Mucosa of stomach (tissue), 1 donor: Measurements from ENCODE around the gene GP1BB.

ENCODE experiments used
- H3K27me3 ChIP-seq: one replicate; pipeline ENCODE4 v1.7.0; 2013; ENCODE audit warnings: mild to moderate bottlenecking, low read length; ENCODE audit not compliant: control insufficient read depth, insufficient read depth
- H3K36me3 ChIP-seq: one replicate; pipeline ENCODE4 v1.7.0; 2013; ENCODE audit warnings: low read length; ENCODE audit not compliant: control insufficient read depth, insufficient read depth
- H3K4me1 ChIP-seq: one replicate; pipeline ENCODE4 v1.7.0; 2013; ENCODE audit warnings: mild to moderate bottlenecking, low read length; ENCODE audit not compliant: control insufficient read depth, insufficient read depth
- H3K4me3 ChIP-seq: one replicate; pipeline ENCODE4 v1.7.0; 2013; ENCODE audit warnings: low read length
- H3K9ac ChIP-seq: one replicate; pipeline ENCODE4 v1.7.0; 2013; ENCODE audit warnings: mild to moderate bottlenecking, low read length, moderate library complexity
- H3K9me3 ChIP-seq: one replicate; pipeline ENCODE4 v1.7.0; 2013; ENCODE audit warnings: mild to moderate bottlenecking, low read length, moderate library complexity; ENCODE audit not compliant: control insufficient read depth
- donor health status: Pancreatic carcinoma.

Gene GP1BB

GRCh38 chr22:19734837-19735382 is 11.6 kb downstream of the GP1BB start:
- Histone ChIP-seq H3K36me3 (no peaks in the 10 kb centered on the region), H3K27me3 (peaks cover 25% of the 10 kb centered on the region)

DNA sequence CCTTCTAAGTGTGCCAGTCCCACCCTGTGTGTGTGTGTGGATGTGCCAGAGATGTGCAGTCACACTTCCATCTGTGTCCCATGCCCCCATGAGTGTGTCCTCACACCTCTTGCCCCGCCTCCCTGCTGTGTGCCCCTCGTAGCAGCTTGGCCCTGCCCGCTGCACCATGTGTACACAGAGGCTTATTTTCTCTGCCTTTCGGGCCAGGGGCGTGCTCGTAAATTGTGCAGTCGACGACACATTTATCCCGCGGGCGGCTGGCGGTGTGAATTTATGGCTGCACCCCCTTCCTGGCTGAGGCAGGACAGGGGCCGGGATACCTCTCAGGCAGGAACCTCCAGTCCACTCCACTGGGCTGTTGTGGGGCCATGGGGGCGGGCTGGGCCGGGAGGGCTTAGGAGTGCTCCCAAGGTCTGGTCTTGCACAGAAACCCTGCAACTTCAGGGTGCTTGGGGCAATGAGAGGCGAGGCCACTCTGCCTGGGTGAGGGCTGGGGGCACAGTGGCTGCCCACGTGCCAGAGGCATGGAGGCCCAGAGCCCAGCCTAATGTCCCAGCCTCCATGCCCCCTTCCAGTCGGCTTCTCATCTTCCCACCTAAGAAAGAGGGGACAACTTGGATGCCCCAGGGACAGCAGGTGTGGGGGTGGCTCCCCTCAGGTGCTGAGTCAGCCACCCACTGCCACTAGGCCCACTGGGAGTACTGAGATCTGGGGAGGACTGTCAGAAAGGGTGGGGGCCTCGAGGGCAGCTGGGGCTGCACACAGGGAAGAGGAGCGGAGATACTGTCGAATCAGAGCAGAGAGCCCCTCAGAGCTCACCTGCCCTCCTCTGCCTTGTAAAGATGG is 12.5 kb downstream of the GP1BB start:
- peaks cover 2% of the 10 kb centered on the region for H3K4me1 ChIP-seq

More at GRCh38 chr22:19734837-19735382, 11.6 kb downstream of the GP1BB start:
- no peaks in the 10 kb centered on the region for H3K9me3 ChIP-seq
- peaks cover 11% of the 10 kb centered on the region for H3K4me1 ChIP-seq
- H3K4me3 ChIP-seq, result no peak overlapping the region
- H3K9ac ChIP-seq, result no peak overlapping the region

GRCh38 chr22:19737846-19738663 is 14.7 kb downstream of the GP1BB start:
- Histone ChIP-seq H3K36me3 (no peaks in the 10 kb centered on the region), H3K9me3 (no peaks in the 10 kb centered on the region), H3K9ac (no peak overlapping the region), H3K4me1 (no peaks in the 10 kb centered on the region), H3K27me3 (peaks cover 12% of the 10 kb centered on the region), H3K4me3 (no peak overlapping the region)

More for the DNA sequence above, 12.5 kb downstream of the GP1BB start:
- no peaks in the 10 kb centered on the region for H3K9me3 ChIP-seq
- no peaks in the 10 kb centered on the region for H3K36me3 ChIP-seq
- H3K4me3 ChIP-seq, result no peak overlapping the region
- H3K9ac ChIP-seq, result no peak overlapping the region
- peaks cover 22% of the 10 kb centered on the region for H3K27me3 ChIP-seq

- Histone ChIP-seq H3K4me1 (no peaks in the 10 kb centered on the region), H3K36me3 (no peaks in the 10 kb centered on the region), H3K4me3 (no peak overlapping the region), H3K9ac (no peak overlapping the region), H3K9me3 (no peaks in the 10 kb centered on the region), H3K27me3 (peaks cover 12% of the 10 kb centered on the region)
Measured at GRCh38 chr22:19738664-19739447, 15.5 kb downstream of the GP1BB start.

- H3K27me3 ChIP-seq, result peaks cover 12% of the 10 kb centered on the region
- H3K4me1 ChIP-seq, result no peaks in the 10 kb centered on the region
- no peak overlapping the region for H3K9ac ChIP-seq
- no peaks in the 10 kb centered on the region for H3K36me3 ChIP-seq
- H3K9me3 ChIP-seq, result no peaks in the 10 kb centered on the region
- no peak overlapping the region for H3K4me3 ChIP-seq
Measured at GRCh38 chr22:19739448-19739895, 16.1 kb downstream of the GP1BB start.

DNA sequence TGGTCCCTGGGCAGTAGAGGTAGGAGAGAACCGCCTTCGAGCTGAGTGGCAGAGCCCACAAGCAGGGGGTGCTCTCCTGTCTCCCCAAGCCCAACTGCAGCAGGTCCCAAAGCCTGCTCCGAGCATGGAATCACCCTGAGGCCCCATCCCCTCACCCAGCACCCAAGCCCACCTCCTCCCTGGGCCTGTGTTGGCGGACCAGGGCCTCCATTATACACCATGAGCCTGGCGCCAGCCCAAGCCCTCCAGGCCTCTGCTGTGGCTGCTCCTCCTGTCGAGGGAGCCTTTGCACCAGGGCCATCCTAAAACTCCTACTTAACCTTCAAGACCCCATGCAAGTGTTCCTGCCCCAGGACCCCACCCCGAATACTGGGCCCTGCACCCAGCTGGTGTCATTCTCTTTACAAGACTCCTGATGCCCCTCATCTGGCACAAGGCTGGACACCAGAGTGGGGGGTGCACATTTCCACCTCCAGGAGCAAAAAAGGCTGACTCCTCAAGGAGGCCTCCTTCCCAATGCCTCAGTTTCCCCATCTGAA is 16.6 kb downstream of the GP1BB start:
- no peaks in the 10 kb centered on the region for H3K36me3 ChIP-seq
- H3K4me1 ChIP-seq, result no peaks in the 10 kb centered on the region
- H3K4me3 ChIP-seq, result no peak overlapping the region
- no peaks in the 10 kb centered on the region for H3K9me3 ChIP-seq
- peaks cover 12% of the 10 kb centered on the region for H3K27me3 ChIP-seq
- no peak overlapping the region for H3K9ac ChIP-seq

GRCh38 chr22:19740586-19740985 is 17.2 kb downstream of the GP1BB start:
- no peaks in the 10 kb centered on the region for H3K9me3 ChIP-seq
- H3K4me1 ChIP-seq, result no peaks in the 10 kb centered on the region
- peaks cover 12% of the 10 kb centered on the region for H3K27me3 ChIP-seq
- H3K9ac ChIP-seq, result no peak overlapping the region
- H3K36me3 ChIP-seq, result no peaks in the 10 kb centered on the region
- H3K4me3 ChIP-seq, result no peak overlapping the region

- Histone ChIP-seq H3K27me3 (peaks cover 12% of the 10 kb centered on the region), H3K4me3 (no peak overlapping the region), H3K9me3 (no peaks in the 10 kb centered on the region), H3K9ac (no peak overlapping the region), H3K4me1 (no peaks in the 10 kb centered on the region), H3K36me3 (no peaks in the 10 kb centered on the region)
Measured at GRCh38 chr22:19741053-19741452, 17.7 kb downstream of the GP1BB start.

GRCh38 chr22:19742160-19743066 is 19.1 kb downstream of the GP1BB start:
- no peaks in the 10 kb centered on the region for H3K4me1 ChIP-seq
- H3K36me3 ChIP-seq, result no peaks in the 10 kb centered on the region
- H3K9me3 ChIP-seq, result no peaks in the 10 kb centered on the region
- no peak overlapping the region for H3K9ac ChIP-seq
- H3K4me3 ChIP-seq, result no peak overlapping the region
- peaks cover 4% of the 10 kb centered on the region for H3K27me3 ChIP-seq

DNA sequence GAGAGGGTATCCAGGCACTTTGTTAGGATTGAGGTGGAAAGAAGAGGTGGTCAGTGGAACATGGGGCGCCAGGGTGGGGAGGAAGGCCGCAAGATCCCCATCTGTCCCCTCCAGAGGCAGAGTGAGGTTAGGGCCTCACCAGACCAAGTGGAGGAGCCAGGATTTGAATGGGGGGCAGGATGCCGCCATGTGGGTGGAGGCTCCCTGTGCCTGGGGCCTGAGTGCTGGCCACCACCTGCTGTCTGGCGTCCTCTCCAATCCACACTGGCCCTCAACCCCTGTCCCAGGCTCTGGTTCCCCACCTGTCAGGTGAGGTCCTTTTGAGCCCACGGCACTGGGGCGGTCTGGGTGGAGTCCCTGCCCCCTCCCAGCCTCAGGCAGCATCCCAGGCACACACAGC is 19.7 kb downstream of the GP1BB start:
- H3K4me1 ChIP-seq, result no peaks in the 10 kb centered on the region
- peaks cover 4% of the 10 kb centered on the region for H3K27me3 ChIP-seq
- no peak overlapping the region for H3K4me3 ChIP-seq
- no peak overlapping the region for H3K9ac ChIP-seq
- no peaks in the 10 kb centered on the region for H3K9me3 ChIP-seq
- no peaks in the 10 kb centered on the region for H3K36me3 ChIP-seq
